Left kidney (tissue), 2 donors: Measurements from ENCODE around the gene PTPRF. TPM values are rescaled to one million over a fixed set of nuclear protein-coding genes. Genes with fewer than 3 reads are reported as not detected.
"Not testable (repeated sequence)": the region's sequence is repeated elsewhere in the genome, so short reads cannot be mapped to it uniquely, and the experiment has no call there.

Source experiments
- DNase-seq: peaks from one replicate; pipeline ENCODE4 v3.0.0-alpha.2; 2013
- polyA plus RNA-seq: library from polyadenylated mRNA; unstranded; fragments of 120-200 nt; gene quantifications from one replicate; pipeline ENCODE4 v1.2.1, GENCODE V29; 2013; ENCODE audit not compliant: insufficient read length

The PTPRF gene
- polyA plus RNA-seq, 1 donor: 240 TPM

GRCh38 chr1:43536864-43537358 lies 6.2 kb downstream of the PTPRF start:
- no peak for DNase-seq

- no peak for DNase-seq
Measured at GRCh38 chr1:43537423-43538142, 6.9 kb downstream of the PTPRF start.

GRCh38 chr1:43538143-43538487 lies 7.4 kb downstream of the PTPRF start:
- no peak for DNase-seq

- DNase-seq: no peak
Measured at GRCh38 chr1:43538969-43539368, 8.3 kb downstream of the PTPRF start.

- no peak for DNase-seq
Measured at GRCh38 chr1:43539726-43540434, 9.2 kb downstream of the PTPRF start.

GRCh38 chr1:43540653-43541071 lies 10.0 kb downstream of the PTPRF start:
- DNase-seq: peak; percentile 53

- DNase-seq: no peak
Measured at GRCh38 chr1:43541141-43541540, 10.5 kb downstream of the PTPRF start.

- no peak for DNase-seq
Measured at GRCh38 chr1:43541721-43542401, 11.2 kb downstream of the PTPRF start.

- no peak for DNase-seq
Measured at GRCh38 chr1:43542527-43543458, 12.1 kb downstream of the PTPRF start.

- DNase-seq: no peak
Measured at GRCh38 chr1:43543567-43543966, 12.9 kb downstream of the PTPRF start.

- no peak for DNase-seq
Measured at GRCh38 chr1:43545339-43545694, 14.6 kb downstream of the PTPRF start.

- DNase-seq: peak; percentile 89
Measured at GRCh38 chr1:43545695-43546387, 15.2 kb downstream of the PTPRF start.

- no peak for DNase-seq
Measured at GRCh38 chr1:43546388-43547100, 15.9 kb downstream of the PTPRF start.

GRCh38 chr1:43547538-43548072 lies 16.9 kb downstream of the PTPRF start:
- no peak for DNase-seq

GRCh38 chr1:43548285-43549271 lies 17.9 kb downstream of the PTPRF start:
- no peak for DNase-seq

GRCh38 chr1:43549394-43549793 lies 18.7 kb downstream of the PTPRF start:
- DNase-seq: not testable (repeated sequence)

- DNase-seq: peak; percentile 86
Measured at GRCh38 chr1:43549921-43550597, 19.4 kb downstream of the PTPRF start.

- DNase-seq: no peak
Measured at GRCh38 chr1:43550598-43551246, 20.0 kb downstream of the PTPRF start.
